Muscle layer of duodenum (tissue), 2 donors: Measurements from ENCODE around the gene PRRT1.

Experiments used
- H3K27ac ChIP-seq: one replicate; pipeline ENCODE4 v1.7.0; 2013; ENCODE audit warnings: mild to moderate bottlenecking, low read length
- H3K27me3 ChIP-seq: one replicate; pipeline ENCODE4 v1.7.0; 2013; ENCODE audit warnings: low read depth, mild to moderate bottlenecking, control low read depth, low read length
- H3K36me3 ChIP-seq, 2 donors: one replicate each; pipeline ENCODE4 v1.7.0; 2013; ENCODE audit warnings: low read length in 2 of 2, control low read depth in 1 of 2, mild to moderate bottlenecking in 1 of 2; ENCODE audit not compliant: insufficient read depth in 2 of 2, control insufficient read depth in 1 of 2
- H3K4me1 ChIP-seq, 2 donors: one replicate each; pipeline ENCODE4 v1.7.0; 2013; ENCODE audit warnings: low read length in 2 of 2, mild to moderate bottlenecking in 2 of 2, control low read depth in 1 of 2, moderate library complexity in 1 of 2; ENCODE audit not compliant: insufficient read depth in 2 of 2, control insufficient read depth in 1 of 2
- H3K4me3 ChIP-seq, 2 donors: one replicate each; pipeline ENCODE4 v1.7.0; 2013; ENCODE audit warnings: low read length in 2 of 2, low read depth in 1 of 2, mild to moderate bottlenecking in 1 of 2
- H3K9me3 ChIP-seq, 2 donors: one replicate each; pipeline ENCODE4 v1.7.0; 2013; ENCODE audit warnings: low read length in 2 of 2, control low read depth in 1 of 2, mild to moderate bottlenecking in 1 of 2; ENCODE audit not compliant: control insufficient read depth in 1 of 2
- donor health status: healthy.

The PRRT1 gene

GRCh38 chr6:32126880-32127279 is 24.9 kb downstream of the PRRT1 start:
- no peaks in the 10 kb centered on the region for H3K27me3 ChIP-seq
- H3K27ac ChIP-seq = peak overlapping the region; percentile 90
- no peaks in the 10 kb centered on the region for H3K9me3 ChIP-seq
- H3K4me3 ChIP-seq = peak overlapping the region; percentile 97 to 99
- peaks cover 21 to 35% of the 10 kb centered on the region in 2 donors for H3K4me1 ChIP-seq
- H3K36me3 ChIP-seq = peaks cover 17 to 37% of the 10 kb centered on the region in 2 donors

GRCh38 chr6:32123681-32124080 is 28.1 kb downstream of the PRRT1 start:
- Histone ChIP-seq H3K9me3 (no peaks in the 10 kb centered on the region), H3K27ac (no peak overlapping the region), H3K27me3 (no peaks in the 10 kb centered on the region), H3K36me3 (peaks cover 33 to 57% of the 10 kb centered on the region in 2 donors), H3K4me3 (no peak overlapping the region), H3K4me1 (peaks cover 12 to 30% of the 10 kb centered on the region in 2 donors)

- Histone ChIP-seq H3K27ac (no peak overlapping the region), H3K36me3 (peaks cover 56 to 69% of the 10 kb centered on the region in 2 donors), H3K4me1 (peaks cover 0 to 10% of the 10 kb centered on the region in 2 donors), H3K4me3 (no peak overlapping the region), H3K27me3 (no peaks in the 10 kb centered on the region), H3K9me3 (no peaks in the 10 kb centered on the region)
These were observed 31.1 kb downstream of the PRRT1 start for GRCh38 chr6:32120573-32121059.

GRCh38 chr6:32118782-32119628 is 32.7 kb downstream of the PRRT1 start:
- Histone ChIP-seq H3K36me3 (peaks cover 56 to 62% of the 10 kb centered on the region in 2 donors), H3K4me3 (peak overlapping the region in 1 of 2 donors; percentile 17), H3K9me3 (no peaks in the 10 kb centered on the region), H3K27me3 (no peaks in the 10 kb centered on the region), H3K4me1 (peaks cover 0 to 17% of the 10 kb centered on the region in 2 donors), H3K27ac (peak overlapping the region; percentile 37)

GRCh38 chr6:32117461-32117860 is 34.3 kb downstream of the PRRT1 start:
- H3K27me3 ChIP-seq = no peaks in the 10 kb centered on the region
- no peaks in the 10 kb centered on the region for H3K9me3 ChIP-seq
- H3K4me1 ChIP-seq = peaks cover 10 to 29% of the 10 kb centered on the region in 2 donors
- H3K27ac ChIP-seq = no peak overlapping the region
- peaks cover 50 to 54% of the 10 kb centered on the region in 2 donors for H3K36me3 ChIP-seq
- no peak overlapping the region for H3K4me3 ChIP-seq

- Histone ChIP-seq H3K36me3 (peaks cover 43 to 46% of the 10 kb centered on the region in 2 donors), H3K4me1 (peaks cover 10 to 36% of the 10 kb centered on the region in 2 donors), H3K4me3 (no peak overlapping the region), H3K27me3 (no peaks in the 10 kb centered on the region), H3K27ac (no peak overlapping the region), H3K9me3 (no peaks in the 10 kb centered on the region)
These were observed 35.1 kb downstream of the PRRT1 start for GRCh38 chr6:32116674-32117073.

GRCh38 chr6:32115623-32116022 is 36.1 kb downstream of the PRRT1 start:
- peaks cover 14 to 37% of the 10 kb centered on the region in 2 donors for H3K4me1 ChIP-seq
- peaks cover 36 to 38% of the 10 kb centered on the region in 2 donors for H3K36me3 ChIP-seq
- H3K4me3 ChIP-seq = no peak overlapping the region
- H3K9me3 ChIP-seq = no peaks in the 10 kb centered on the region
- H3K27ac ChIP-seq = no peak overlapping the region
- H3K27me3 ChIP-seq = no peaks in the 10 kb centered on the region

- Histone ChIP-seq H3K9me3 (no peaks in the 10 kb centered on the region), H3K27me3 (no peaks in the 10 kb centered on the region), H3K27ac (no peak overlapping the region), H3K4me3 (no peak overlapping the region), H3K4me1 (peaks cover 14 to 39% of the 10 kb centered on the region in 2 donors), H3K36me3 (peaks cover 32 to 34% of the 10 kb centered on the region in 2 donors)
These were observed 36.9 kb downstream of the PRRT1 start for GRCh38 chr6:32114796-32115195.

- H3K4me1 ChIP-seq = peaks cover 14 to 43% of the 10 kb centered on the region in 2 donors
- no peak overlapping the region for H3K4me3 ChIP-seq
These were observed 38.1 kb downstream of the PRRT1 start for GRCh38 chr6:32113386-32114352.

GRCh38 chr6:32112431-32112980 is 39.2 kb downstream of the PRRT1 start:
- H3K9me3 ChIP-seq = no peaks in the 10 kb centered on the region
- H3K4me1 ChIP-seq = peaks cover 14 to 45% of the 10 kb centered on the region in 2 donors
- H3K36me3 ChIP-seq = peaks cover 19 to 21% of the 10 kb centered on the region in 2 donors
- H3K27ac ChIP-seq = peak overlapping the region; percentile 71
- no peak overlapping the region for H3K4me3 ChIP-seq
- no peaks in the 10 kb centered on the region for H3K27me3 ChIP-seq

More at GRCh38 chr6:32113386-32114352, 38.1 kb downstream of the PRRT1 start:
- Histone ChIP-seq H3K36me3 (peaks cover 29 to 30% of the 10 kb centered on the region in 2 donors), H3K27ac (peak overlapping the region; percentile 75), H3K9me3 (no peaks in the 10 kb centered on the region), H3K27me3 (no peaks in the 10 kb centered on the region)
